ENCODE measurements around the gene JAG1. TPM values are rescaled to one million over a fixed set of nuclear protein-coding genes. Genes with fewer than 3 reads are reported as not detected.

The JAG1 gene
- polyA plus RNA-seq, 1 donor from 2014 or later, result 9.0 TPM

- no peak overlapping the region for H2AFZ ChIP-seq (ENCODE audit: low read depth, low read length)
- no peak overlapping the region for H3K27ac ChIP-seq (ENCODE audit: low read length)
- H3K4me3 ChIP-seq (ENCODE audit: low read length), result no peak overlapping the region
- H3K9me2 ChIP-seq (ENCODE audit: insufficient read depth, low read length), result no peaks in the 10 kb centered on the region
- no peak overlapping the region for H3K9ac ChIP-seq (ENCODE audit: low read length)
- no peaks in the 10 kb centered on the region for H3K36me3 ChIP-seq (ENCODE audit: insufficient read depth, low read length)
- H3K79me2 ChIP-seq (replicated peaks; ENCODE audit: insufficient read depth, low read length), result no peaks in the 10 kb centered on the region
- no peaks in the 10 kb centered on the region for H3K27me3 ChIP-seq (ENCODE audit: insufficient read depth, low read depth, low read length)
- no peaks in the 10 kb centered on the region for H3F3A ChIP-seq (ENCODE audit: insufficient read depth, low read length, poor library complexity, severe bottlenecking)
- no peak for TF ChIP-seq TAF1 (IDR thresholded peaks at IDR 0.05; ENCODE audit: low read depth)
- no peak for TF ChIP-seq MXI1 (conservative IDR thresholded peaks at IDR 0.05; ENCODE audit: poor library complexity, severe bottlenecking)
- TF ChIP-seq RAD21 (conservative IDR thresholded peaks at IDR 0.05), result no peak
- no peak for TF ChIP-seq REST (IDR thresholded peaks at IDR 0.05; ENCODE audit: borderline replicate concordance)
- TF ChIP-seq EZH2 (IDR thresholded peaks at IDR 0.05; ENCODE audit: borderline replicate concordance, insufficient read depth, low read length, poor library complexity, severe bottlenecking), result no peak
- TF ChIP-seq EP300 (conservative IDR thresholded peaks at IDR 0.05; ENCODE audit: poor library complexity, severe bottlenecking), result no peak
- TF ChIP-seq POLR2AphosphoS5 (IDR thresholded peaks at IDR 0.05), result no peak
- no peak for TF ChIP-seq SMC3 (conservative IDR thresholded peaks at IDR 0.05; ENCODE audit: poor library complexity)
- no peak for TF ChIP-seq CTCF (IDR thresholded peaks at IDR 0.05; ENCODE audit: poor library complexity, severe bottlenecking)
- no peak overlapping the region for H3K4me2 ChIP-seq (ENCODE audit: low read length)
- H3K9me3 ChIP-seq (ENCODE audit: low read length), result no peaks in the 10 kb centered on the region
- no peaks in the 10 kb centered on the region for H4K20me1 ChIP-seq (ENCODE audit: insufficient read depth)
These were observed 9.1 kb upstream of the JAG1 start for GRCh38 chr20:10682939-10683338.

GRCh38 chr20:10681494-10681893 lies 7.7 kb upstream of the JAG1 start:
- H3K9me3 ChIP-seq (ENCODE audit: low read length), result no peaks in the 10 kb centered on the region
- H4K20me1 ChIP-seq (ENCODE audit: insufficient read depth), result no peaks in the 10 kb centered on the region
- no peaks in the 10 kb centered on the region for H3K79me2 ChIP-seq (replicated peaks; ENCODE audit: insufficient read depth, low read length)
- H3K27me3 ChIP-seq (ENCODE audit: insufficient read depth, low read depth, low read length), result no peaks in the 10 kb centered on the region
- H2AFZ ChIP-seq (ENCODE audit: low read depth, low read length), result no peak overlapping the region
- H3K4me2 ChIP-seq (ENCODE audit: low read length), result no peak overlapping the region
- H3K9ac ChIP-seq (ENCODE audit: low read length), result no peak overlapping the region
- no peaks in the 10 kb centered on the region for H3K9me2 ChIP-seq (ENCODE audit: insufficient read depth, low read length)
- no peak overlapping the region for H3K4me3 ChIP-seq (ENCODE audit: low read length)
- no peak overlapping the region for H3K27ac ChIP-seq (ENCODE audit: low read length)
- H3K36me3 ChIP-seq (ENCODE audit: insufficient read depth, low read length), result no peaks in the 10 kb centered on the region
- H3F3A ChIP-seq (ENCODE audit: insufficient read depth, low read length, poor library complexity, severe bottlenecking), result no peaks in the 10 kb centered on the region
- no peak for TF ChIP-seq CTCF (IDR thresholded peaks at IDR 0.05; ENCODE audit: poor library complexity, severe bottlenecking)
- TF ChIP-seq SMC3 (conservative IDR thresholded peaks at IDR 0.05; ENCODE audit: poor library complexity), result no peak

All from neural cell (in vitro differentiated cells).